Stimulated activated CD8-positive, alpha-beta memory T cell treated with anti-CD3 and anti-CD28 coated beads, Interleukin-2, amount 100 ng/mL, for 48 hours (primary cell): ENCODE data around the gene SLC17A9.
A peak's percentile ranks its signal among the peaks of the same experiment; 100 is the strongest.
"Not testable (repeated sequence)": the region's sequence is repeated elsewhere in the genome, so short reads cannot be mapped to it uniquely, and the experiment has no call there.

Experiments
- DNase-seq, 2 donors: peaks; one replicate each; pipeline ENCODE4 v3.0.0-alpha.2; 2020; ENCODE audit warnings: low read depth in 2 of 2

The SLC17A9 gene

DNA sequence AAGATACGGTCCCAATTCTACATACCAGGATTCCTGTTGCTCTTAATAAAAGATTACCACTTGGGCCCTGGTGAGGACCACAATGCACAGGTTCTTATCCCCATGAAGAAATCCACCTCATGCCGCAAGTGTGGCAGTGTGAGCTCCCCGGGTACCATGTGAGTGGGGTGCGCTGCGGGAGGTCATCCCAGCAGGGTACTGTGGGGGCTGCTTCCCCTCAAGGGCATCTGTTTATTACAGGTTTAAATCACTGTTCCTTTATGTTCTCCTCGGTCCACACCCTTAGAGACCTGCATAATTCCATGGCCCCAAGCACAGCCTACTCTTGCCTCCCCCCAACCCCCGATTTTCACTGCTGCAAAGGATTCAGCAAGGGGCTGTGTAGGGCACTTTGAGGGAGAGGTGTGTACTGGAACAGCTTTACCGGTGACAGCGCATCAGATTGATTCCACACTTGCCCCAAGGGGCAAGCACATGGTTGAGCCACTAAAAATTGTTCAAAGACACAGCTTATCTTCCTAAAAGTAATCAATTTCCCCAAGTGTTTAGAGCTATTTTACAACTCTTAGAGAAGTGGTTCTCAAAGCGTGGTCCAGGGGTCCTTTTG lies 32.4 kb upstream of the SLC17A9 start:
- DNase-seq = no peak

DNA sequence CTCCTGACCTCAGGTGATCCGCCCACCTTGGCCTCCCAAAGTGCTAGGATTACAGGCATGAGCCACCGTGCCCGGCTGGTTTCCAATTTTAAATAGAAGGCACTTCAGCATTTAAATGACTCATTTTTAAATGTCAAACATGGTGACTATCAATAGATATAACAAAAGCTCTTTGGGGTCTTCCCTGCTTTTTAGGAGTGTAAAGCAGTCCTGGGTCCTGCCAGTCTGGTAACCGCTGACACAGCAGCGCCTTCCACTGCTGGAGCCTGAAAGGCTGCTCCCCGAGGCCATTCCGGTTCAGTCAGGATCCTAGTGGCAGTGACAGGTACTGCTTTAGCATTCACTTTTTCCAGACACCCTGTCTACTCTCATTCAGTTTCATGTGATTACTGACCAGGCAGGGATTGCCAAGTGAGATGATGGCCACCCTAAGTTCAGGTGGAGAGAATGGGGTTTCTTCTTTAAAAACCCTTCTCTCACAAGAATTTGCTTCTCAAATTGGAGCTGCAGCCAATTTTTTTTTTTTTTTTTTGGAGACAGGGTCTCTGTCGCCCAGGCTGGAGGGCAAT lies 31.3 kb upstream of the SLC17A9 start:
- peak in 1 of 2 donors; percentile 48 for DNase-seq

DNA sequence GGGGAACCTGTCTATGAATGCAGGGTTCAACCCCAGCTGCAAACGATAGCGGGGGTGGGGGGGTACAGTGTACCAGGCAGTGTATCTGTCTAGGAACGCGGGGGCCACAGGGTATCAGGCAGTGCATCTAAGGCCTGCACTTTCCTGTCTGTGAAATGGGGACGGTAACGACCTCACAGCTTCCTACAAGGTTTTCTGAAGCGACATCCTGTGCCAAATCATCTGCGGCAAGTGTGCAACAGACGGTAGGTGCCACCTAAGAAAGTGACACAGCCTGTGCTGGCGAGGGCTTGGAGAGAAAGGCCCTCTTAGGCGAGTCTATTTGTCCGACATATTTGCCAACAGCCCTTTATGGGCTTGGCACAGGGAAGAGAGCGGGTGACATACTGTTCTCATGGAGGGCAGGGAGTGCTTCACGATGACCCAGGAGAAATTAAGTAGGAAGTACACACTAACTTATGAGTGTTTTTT lies 30.0 kb upstream of the SLC17A9 start:
- DNase-seq = no peak

DNA sequence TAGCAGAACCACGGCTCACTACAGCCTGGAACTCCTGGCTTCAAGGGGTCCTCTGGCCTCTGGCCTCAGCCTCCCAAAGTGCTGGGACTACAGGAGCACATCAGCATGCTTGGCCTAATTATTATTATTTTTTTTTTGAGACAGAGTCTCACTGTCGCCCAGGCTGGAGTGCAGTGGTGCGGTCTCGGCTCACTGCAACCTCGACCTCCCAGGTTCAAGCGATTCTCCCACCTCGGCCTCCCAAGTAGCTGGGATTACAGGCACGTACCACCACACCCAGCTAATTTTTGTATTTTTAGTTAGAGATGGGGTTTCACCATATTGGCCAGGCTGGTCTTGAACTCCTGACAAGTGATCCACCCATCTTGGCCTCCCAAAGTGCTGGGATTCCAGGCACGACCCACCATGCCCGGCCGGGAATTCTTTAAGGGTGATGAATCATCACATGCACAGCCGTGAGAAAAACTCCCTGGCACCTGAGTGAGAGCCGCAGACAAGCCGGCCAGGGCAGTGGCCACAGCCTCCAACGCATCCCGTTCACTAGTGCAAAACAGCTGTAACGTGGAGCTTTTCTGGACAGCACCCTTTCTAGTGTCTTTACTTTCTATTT lies 29.3 kb upstream of the SLC17A9 start:
- DNase-seq = not testable (repeated sequence)

DNA sequence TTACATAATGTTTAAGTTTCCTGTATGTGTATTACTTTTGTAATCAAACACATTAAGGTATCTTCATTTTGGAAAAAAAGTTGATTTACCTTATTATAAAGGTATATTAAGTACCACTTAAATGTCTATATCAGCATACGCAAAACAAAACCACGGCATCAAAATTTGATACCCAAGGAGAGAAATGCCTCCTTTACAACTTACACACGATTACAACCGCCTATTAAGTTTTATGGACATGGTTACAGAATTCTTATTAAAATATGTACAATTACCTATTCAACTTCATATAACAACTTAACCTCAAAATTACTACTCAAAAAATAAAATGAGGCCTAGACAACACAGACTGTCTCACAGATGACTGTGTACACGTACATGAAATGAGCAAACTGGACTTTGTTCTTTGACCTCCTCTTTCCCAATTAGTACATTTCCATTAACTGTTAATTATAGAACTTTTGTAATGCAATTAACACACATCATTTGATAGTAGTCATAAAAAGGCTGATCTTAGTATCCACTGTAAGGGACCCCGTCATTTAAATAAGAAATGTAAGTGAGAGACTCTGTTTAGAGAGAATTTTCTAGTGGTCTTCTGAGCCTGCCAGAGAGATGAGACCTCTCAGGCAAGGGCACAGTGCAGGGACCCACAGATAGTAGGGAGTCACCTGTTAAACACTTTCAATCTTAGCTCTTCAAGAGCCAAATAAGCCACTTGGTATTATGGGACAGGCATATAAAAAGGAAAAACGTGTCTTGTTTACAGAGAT lies 28.7 kb upstream of the SLC17A9 start:
- DNase-seq = no peak

DNA sequence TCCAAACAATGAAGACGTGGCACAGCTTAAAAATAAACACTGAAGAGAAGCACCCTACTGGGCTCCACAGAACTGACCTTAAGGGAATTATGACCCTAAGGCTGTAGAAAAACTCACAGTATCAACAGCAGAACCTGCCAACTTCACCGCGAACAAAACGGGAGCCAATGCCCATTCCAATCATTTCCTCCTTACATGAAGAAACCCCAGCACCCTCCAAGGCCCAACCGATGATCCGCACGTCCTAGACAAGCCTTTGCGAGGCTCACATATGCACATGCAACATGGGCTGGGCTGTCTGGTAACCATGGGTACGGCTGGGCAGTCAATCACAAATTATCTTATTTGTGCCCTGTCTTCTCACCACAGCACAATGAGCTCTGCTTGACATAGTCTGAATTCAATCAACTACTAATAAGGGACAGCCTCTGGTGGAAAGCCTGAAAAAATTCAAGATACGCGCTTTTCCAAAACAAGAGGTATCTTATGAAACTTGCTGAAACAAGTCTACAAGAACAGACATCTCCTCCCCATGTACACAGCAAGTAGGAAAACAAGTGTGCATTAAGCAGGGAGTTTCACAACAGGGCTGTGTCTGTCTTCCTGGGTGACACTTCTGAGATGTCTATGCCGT lies 27.9 kb upstream of the SLC17A9 start:
- no peak for DNase-seq

DNA sequence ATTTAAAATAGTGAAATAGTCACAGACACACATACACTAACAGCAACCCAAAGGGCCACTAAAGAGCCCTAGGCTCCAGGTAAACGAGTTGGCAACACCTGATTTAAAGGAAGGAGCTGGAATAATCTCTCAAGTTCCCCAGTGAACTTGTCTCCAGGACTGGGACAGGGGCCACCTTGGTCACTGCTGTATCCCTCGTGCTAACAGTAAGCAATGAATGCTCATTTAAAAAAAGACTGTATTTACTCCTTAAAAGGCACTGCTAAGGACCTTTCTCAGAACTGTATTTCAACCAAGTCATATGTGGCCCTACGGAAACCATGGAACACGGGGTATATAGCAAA lies 27.5 kb upstream of the SLC17A9 start:
- no peak for DNase-seq

DNA sequence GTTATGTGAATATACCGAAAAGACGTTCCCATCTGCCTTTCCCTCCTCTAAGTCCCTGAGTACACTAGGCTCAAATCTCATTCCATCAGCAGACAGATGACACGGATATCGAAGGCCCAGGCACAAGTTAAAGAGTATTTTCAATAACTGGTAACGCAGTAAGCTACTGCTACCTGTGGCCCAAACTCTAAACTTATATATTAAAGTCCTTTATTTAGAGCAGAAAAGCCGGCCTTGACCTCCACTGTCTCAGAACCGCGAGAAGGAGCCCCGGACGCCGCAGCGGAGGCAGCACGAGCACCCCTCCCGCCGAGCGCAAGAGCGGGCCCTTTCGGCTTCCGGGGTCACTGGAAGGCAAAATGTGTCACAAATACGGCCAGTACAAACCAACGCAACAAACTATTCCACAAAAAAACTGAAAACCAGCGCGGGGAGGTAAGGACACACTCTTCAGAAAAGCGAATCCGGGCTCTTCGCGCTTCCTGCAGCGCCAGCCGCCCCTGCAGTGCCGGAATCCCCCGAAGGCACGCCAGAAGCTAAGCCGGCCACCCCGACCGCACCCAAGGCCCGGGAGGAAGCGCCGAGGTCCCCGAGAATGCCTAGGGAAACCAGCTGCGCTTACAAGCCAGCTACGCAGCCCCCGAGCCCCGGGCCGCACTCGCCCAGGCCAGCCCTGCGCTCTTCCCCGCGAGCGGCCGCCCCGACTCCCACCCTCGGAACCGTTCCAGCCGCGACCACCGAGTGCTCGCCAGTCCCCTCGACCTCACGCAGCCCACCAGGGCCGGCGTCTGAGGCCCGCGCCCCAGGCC lies 26.9 kb upstream of the SLC17A9 start:
- no peak for DNase-seq

DNA sequence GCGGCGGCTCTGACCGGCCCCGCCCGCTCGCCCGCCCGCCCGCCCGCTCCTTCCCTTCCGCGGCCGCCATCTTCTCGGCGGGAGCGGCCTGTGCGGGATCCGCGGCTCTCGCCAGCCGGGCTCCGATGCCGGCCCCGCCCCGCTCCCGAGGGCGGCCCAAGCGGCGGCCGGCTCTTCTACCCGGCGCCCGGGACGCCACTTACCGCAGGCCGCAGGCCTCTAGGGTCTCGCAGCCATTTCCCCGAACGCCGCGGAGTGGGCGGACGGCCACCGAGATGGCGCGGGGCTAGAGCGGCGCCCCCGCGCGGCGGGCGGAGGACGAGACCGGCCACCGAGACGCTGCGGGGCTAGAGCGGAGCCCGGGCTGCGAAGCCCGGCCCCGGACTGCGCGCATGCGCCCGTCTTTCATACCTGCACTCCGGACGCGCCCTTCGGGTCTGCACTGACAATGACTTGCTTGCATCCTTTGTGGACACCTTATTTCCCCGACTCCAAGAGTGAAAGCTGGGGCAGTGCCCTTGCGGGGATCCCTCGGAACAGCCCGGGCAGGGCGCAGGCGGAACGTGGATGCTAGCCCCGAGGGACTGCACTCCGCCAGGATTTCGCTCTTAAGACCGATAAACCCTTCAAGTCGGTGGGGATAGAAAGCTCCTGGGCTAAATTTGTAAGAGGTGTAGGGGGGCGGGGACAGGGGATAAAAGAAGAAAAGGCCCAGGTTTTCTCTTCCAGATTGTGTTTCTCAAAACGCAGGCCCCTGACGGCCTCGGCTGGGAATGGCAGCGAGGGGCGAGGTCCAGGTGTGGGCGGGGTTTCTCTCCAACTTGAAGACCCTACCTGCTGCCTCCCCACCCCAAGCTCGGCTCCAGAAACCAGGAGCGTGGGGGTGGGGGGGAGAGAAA lies 26.0 kb upstream of the SLC17A9 start, which contains the start of gene DIDO1:
DIDO1 (minus strand) TSS at position 277 of the 899 bp plus-strand sequence.
- peak; percentile 81 to 87 for DNase-seq

DNA sequence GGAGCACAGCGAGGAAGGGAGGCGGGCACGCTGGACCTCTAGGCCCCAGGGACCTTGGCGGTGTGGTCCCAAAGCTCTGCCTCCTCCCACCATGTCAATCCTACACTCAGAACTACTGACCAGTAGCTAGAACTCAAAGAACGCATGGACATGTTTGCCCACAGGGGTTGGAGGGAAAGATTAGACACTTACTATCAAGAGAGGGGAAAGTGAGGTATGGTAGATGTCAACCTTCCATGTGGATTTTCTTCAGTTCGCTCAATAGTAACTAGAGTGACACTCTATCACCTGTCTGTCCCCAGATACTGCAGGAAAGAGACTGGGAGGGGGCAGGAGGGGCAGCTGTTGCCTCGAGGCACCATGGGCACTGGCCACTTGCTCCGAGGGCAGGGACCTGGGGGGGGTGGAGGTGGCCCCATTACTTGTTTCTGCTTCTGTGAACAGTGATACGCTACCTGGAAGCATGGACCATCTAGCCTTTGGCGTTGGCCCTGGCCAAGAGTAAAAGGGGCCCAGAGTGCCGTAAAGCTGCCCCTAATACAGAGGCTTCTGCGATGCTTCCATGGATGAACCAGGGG lies 25.3 kb upstream of the SLC17A9 start:
- no peak for DNase-seq

DNA sequence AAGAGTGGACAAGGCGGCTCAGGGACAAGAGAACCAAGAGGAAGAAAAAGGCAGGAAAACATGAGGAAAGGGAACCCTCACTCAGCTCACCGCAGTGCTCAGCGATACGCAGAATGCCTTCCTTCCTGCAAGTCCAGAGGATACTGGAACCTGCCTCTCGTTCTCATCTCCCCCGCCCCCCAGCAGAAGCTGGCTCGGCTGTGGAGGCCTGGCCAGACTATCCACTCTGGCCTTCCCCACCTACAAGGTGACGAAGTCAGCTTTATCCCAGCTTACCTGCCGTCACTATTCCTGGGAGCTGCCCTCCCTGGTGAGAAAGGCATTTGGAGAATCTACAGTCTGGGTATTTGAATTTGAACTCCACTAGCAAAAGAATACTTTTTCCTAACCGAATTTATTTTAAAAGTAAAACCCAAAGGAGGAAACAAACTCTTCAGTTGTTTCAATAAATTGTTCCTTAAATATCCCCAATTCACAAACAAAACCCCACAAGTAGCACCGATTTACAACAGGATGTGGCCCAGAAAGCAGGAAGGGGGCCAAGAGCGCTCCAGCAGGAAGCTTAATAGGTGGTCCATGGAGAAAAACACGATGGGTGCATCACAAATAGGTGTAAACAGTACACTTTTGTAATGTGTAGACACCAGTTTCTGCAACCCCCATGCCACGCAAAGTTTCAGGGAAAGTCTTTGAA lies 24.1 kb upstream of the SLC17A9 start:
- DNase-seq = no peak

DNA sequence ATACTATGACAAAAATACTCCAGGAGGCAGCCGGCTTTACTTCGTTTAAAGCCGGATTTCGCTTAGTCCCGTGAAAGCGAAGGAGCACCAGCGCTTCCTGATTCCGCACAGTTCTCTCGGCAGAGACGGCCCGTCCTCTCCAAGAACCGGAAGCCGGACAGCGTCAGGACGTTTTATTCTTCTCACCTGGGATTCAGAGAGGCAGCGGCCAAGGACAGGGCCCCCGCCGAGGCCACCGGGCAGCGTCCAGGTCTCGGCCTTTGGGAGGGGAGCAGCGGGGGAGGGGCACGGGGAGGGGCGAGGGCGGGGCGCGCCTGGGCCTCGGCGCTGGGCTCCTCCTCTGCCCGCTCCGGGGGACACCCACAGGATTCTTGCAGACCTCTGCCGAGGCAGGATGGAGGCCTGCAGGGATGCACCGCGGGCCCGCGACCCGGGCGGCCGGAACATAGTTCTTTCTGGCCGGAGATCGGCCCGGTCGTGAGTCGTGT lies 23.4 kb upstream of the SLC17A9 start:
- DNase-seq = peak; percentile 48 to 59

DNA sequence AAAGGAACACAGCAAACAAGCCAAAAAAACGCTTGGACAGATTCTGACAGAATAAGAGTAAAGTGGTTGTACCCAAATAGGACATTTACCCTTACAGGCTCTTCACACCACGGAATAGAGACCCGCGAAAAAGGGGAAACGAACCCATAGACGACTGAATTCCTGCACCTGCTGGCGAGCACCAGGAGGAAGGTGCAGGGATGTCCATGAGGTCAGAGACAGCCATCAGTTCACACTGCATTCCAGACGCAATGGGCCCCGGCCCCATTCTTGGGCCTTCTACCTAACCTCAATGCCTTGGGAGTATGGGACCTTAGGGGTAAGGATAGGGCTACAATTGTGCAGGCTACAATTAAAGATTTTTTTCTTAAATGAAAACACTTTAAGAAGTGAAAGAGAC lies 21.0 kb upstream of the SLC17A9 start:
- no peak for DNase-seq

DNA sequence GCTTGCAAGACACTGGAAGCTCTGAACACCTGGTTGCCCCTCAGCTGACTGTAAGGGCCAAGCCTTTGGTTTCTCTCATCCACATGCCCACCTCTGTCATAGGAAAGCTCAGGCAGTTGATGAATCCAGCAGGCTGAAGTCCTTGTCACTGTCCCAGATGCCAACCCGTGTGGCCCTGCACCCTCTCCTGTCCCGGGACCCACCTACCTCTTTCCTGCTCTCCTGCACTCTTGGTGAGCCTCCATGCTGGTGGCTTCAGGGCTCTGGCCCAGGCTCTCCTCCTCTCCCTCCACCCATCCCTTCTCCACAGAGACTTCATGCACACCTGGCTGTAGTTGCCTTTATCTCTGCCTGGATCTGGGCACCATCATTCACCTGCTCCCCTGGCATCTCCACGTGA lies 18.5 kb upstream of the SLC17A9 start:
- no peak for DNase-seq

DNA sequence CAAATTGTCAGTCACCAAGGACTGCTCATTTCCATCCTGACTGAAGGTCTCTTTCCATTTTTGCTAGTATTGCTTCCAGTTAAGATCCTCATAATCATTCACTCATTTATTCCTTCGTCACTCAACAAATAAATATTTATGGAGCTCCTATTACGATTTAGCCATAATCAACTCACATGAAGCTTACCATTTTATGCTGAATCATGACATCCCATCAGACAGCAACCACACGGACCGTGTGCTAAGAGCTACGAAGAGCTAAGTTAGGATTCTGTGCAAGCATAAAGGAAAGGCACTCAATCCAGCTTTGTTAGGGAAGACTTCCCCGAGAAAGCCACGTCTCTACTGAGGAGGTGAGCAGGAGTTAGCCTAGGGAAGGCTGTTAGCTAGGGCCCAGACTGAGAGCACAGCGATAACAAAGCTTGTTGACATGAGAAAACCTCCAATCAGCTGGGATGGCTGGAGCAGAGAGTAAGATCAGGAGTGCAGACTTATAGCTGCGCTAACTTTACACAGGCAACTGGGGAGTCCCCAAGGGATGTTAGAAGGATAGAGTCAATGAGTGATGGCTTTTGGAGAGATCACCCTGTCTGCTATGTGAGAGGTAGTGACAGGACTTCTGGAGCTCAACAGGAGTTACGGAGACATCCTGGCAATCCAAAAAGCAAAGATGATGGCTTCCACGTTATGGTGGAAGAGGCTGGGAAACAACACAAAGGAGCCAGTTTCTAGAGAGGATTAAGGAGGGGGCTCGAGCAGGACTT lies 17.1 kb upstream of the SLC17A9 start:
- DNase-seq = no peak

DNA sequence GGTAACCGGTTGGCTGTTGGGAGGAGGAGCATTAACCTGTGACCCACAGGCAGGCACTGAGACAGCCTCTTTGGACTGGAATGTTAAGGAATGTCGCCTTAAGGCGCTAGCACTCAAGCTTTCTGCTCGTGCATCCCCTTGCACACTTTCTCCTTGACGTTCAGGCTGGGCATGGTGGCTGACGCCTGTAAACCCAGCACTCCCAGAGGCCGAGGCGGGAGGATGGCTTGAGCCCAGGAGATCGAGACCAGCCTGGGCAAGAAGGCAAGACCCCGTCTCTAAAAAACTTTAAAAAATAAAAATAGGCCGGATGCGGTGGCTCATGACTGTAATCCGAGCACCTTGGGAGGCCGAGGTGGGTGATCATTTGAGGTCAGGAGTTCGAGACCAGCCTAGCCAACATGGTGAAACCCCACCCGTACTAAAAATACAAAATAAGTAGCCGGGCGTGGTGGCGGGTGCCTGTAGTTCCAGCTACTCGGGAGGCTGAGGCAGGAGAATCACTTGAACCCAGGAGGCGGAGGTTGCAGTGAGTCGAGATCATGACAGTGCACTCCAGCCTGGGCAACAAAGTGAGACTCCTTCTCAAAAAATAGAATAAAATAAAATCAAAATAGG lies 16.4 kb upstream of the SLC17A9 start:
- DNase-seq = no peak

DNA sequence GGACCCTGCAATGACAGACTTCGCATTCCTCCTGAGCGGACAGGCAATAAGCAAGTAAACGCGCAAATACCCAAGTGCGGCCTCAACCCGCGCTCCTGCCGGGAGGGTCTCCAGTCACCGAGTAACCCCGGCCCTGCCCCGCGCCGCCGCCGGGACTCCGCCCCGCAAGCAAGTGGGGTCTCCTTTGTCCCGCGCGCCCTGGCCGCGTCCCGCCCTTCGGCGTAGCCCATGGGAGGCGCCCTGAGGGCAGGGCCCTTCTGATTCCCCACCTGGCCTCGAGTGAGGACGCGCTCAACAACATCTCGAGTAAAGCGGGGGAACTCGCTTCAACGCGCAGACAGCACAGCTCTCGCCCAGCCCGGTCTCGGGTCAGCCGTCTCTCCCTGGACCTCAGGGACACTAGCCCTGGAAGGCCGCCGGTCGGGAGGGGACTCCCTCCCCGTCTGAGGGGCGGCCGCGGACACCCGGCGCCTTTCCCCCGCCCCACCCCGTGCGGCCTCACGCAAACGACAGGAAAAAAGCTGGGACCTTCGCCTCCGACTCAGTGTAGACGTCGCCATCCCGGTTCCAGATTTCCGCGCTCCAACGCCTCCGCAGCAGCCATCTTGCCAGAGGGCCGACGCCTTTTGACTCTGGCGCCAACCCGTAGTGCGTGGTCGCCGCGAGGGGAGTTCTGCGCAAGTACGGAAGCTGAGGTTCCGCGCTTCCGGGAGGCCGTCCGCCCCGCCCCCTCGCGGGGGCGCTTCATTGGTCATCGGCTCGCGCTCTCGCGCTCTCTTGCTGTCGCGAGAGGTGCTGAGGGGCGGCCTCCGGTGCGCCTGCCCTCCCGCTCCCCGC lies 15.0 kb upstream of the SLC17A9 start:
- DNase-seq = peak; percentile 95
